ENCODE data around the gene MSANTD2. TPM values are rescaled to one million over a fixed set of nuclear protein-coding genes. Genes with fewer than 3 reads are reported as not detected.

The MSANTD2 gene
- total and polyA plus RNA-seq, 2 experiments from 2014 or later = 18.7 to 34.4 TPM

GRCh38 chr11:124762105-124762623 lies 38.0 kb downstream of the MSANTD2 start, which contains the start of gene ESAM:
Gene ESAM, minus strand, starts transcription at chr11:124762290. Its CDS starts 136 bp downstream, at chr11:124762154.
- Mint-ChIP-seq H3K36me3 (ENCODE audit: low read depth) (peaks cover 16% of the 10 kb centered on the region; the same call in 2 of the 3 replicates), H3K27ac (no peak within 1 kb of the TSS), H3K9me3 (no peaks in the 10 kb centered on the region; the same call in 1 of the 3 replicates), H3K4me1 (peaks cover 42% of the 10 kb centered on the region), H3K27me3 (ENCODE audit: insufficient read depth, low read depth, poor library complexity) (peaks cover 58% of the 10 kb centered on the region), H3K4me3 (peak within 1 kb of the TSS; percentile 80)
- Histone ChIP-seq H4K20me1 (replicated peaks; ENCODE audit: insufficient read depth) (peaks cover 21% of the 10 kb centered on the region), H3K4me1 (ENCODE audit: insufficient read depth) (peaks cover 44% of the 10 kb centered on the region), H3K4me2 (peak within 1 kb of the TSS; percentile 96), H3K4me3 (peak within 1 kb of the TSS; percentile 74), H2AFZ (no peak within 1 kb of the TSS; the same call in 1 of the 2 replicates), H3K36me3 (ENCODE audit: insufficient read depth) (peaks cover 5% of the 10 kb centered on the region; the same call in 1 of the 2 replicates), H3K9me2 (ENCODE audit: insufficient read depth) (no peaks in the 10 kb centered on the region), H3K79me2 (replicated peaks; ENCODE audit: insufficient read depth) (no peaks in the 10 kb centered on the region), H3F3A (replicated peaks; ENCODE audit: low read depth) (peaks cover 6% of the 10 kb centered on the region; the same call in 1 of the 2 replicates), H3K27me3 (ENCODE audit: insufficient read depth) (peaks cover 59% of the 10 kb centered on the region), H3K27ac (ENCODE audit: low read depth) (no peak within 1 kb of the TSS)
- peak; percentile 7 for ATAC-seq
- TF ChIP-seq EZH2phosphoT487 (IDR thresholded peaks at IDR 0.05; ENCODE audit: unreplicated experiment) (peak; percentile 1), CTCF (conservative IDR thresholded peaks at IDR 0.05; ENCODE audit: low read depth in 2 of 2) (no peak; a peak in 1 of 4 replicates)
- peak; percentile 66 for DNase-seq (ENCODE audit: low spot score)

GRCh38 chr11:124761301-124762104 lies 38.7 kb downstream of the MSANTD2 start:
- H4K20me1 ChIP-seq (replicated peaks; ENCODE audit: insufficient read depth) = peaks cover 23% of the 10 kb centered on the region
- peak overlapping the region; percentile 74 for H3K4me3 ChIP-seq
- Mint-ChIP-seq H3K4me1 (peaks cover 47% of the 10 kb centered on the region), H3K36me3 (ENCODE audit: low read depth) (peaks cover 12% of the 10 kb centered on the region; the same call in 2 of the 3 replicates), H3K9me3 (no peaks in the 10 kb centered on the region; the same call in 1 of the 3 replicates), H3K27ac (no peak overlapping the region), H3K4me3 (peak overlapping the region; percentile 65), H3K27me3 (ENCODE audit: insufficient read depth, low read depth, poor library complexity) (peaks cover 65% of the 10 kb centered on the region)
- ATAC-seq = peak; percentile 2; the same call in 1 of the 3 replicates
- TF ChIP-seq EZH2phosphoT487 (IDR thresholded peaks at IDR 0.05; ENCODE audit: unreplicated experiment) = peak; percentile 54
- peak; percentile 62 for TF ChIP-seq EZH2 (IDR thresholded peaks at IDR 0.05; ENCODE audit: low read depth, unreplicated experiment)
- TF ChIP-seq ZNF114 (CRISPR knock-in tag; IDR thresholded peaks at IDR 0.05) = no peak
- TF ChIP-seq ETS1 (IDR thresholded peaks at IDR 0.05) = peak; percentile 27; the same call in 1 of the 2 replicates
- no peak for TF ChIP-seq NANOG (IDR thresholded peaks at IDR 0.05; ENCODE audit: borderline replicate concordance)
- no peak for TF ChIP-seq STAT1 (IDR thresholded peaks at IDR 0.05; ENCODE audit: unreplicated experiment)
- TF ChIP-seq ZNF331 (CRISPR knock-in tag; IDR thresholded peaks at IDR 0.05; ENCODE audit: low read depth) = no peak
- no peak for TF ChIP-seq POLR2AphosphoS5 (IDR thresholded peaks at IDR 0.05; ENCODE audit: low read depth)
- DNase-seq (ENCODE audit: low spot score) = peak; percentile 62
- H3K79me2 ChIP-seq (replicated peaks; ENCODE audit: insufficient read depth) = no peaks in the 10 kb centered on the region
- no peaks in the 10 kb centered on the region for H3K9me2 ChIP-seq (ENCODE audit: insufficient read depth)
- peaks cover 5% of the 10 kb centered on the region; the same call in 1 of the 2 replicates for H3K36me3 ChIP-seq (ENCODE audit: insufficient read depth)
- peak overlapping the region; percentile 96 for H3K4me2 ChIP-seq
- peaks cover 50% of the 10 kb centered on the region for H3K4me1 ChIP-seq (ENCODE audit: insufficient read depth)
- H3F3A ChIP-seq (replicated peaks; ENCODE audit: low read depth) = peaks cover 6% of the 10 kb centered on the region; the same call in 1 of the 2 replicates
- H3K27ac ChIP-seq (ENCODE audit: low read depth) = no peak overlapping the region
- peaks cover 66% of the 10 kb centered on the region for H3K27me3 ChIP-seq (ENCODE audit: insufficient read depth)
- H2AFZ ChIP-seq = no peak overlapping the region; the same call in 1 of the 2 replicates
